Colon (tissue), 2 donors: ENCODE results near the gene YWHAE.
"Not testable (repeated sequence)": the region's sequence is repeated elsewhere in the genome, so short reads cannot be mapped to it uniquely, and the experiment has no call there.

Experiments
- FAIRE-seq: peaks from 2 replicates; lab custom pipeline; 2012; peaks lifted over from hg19 to GRCh38; lab: Jason Lieb, UNC
- donor health status: control.
- donor health status: control.

The YWHAE gene

DNA sequence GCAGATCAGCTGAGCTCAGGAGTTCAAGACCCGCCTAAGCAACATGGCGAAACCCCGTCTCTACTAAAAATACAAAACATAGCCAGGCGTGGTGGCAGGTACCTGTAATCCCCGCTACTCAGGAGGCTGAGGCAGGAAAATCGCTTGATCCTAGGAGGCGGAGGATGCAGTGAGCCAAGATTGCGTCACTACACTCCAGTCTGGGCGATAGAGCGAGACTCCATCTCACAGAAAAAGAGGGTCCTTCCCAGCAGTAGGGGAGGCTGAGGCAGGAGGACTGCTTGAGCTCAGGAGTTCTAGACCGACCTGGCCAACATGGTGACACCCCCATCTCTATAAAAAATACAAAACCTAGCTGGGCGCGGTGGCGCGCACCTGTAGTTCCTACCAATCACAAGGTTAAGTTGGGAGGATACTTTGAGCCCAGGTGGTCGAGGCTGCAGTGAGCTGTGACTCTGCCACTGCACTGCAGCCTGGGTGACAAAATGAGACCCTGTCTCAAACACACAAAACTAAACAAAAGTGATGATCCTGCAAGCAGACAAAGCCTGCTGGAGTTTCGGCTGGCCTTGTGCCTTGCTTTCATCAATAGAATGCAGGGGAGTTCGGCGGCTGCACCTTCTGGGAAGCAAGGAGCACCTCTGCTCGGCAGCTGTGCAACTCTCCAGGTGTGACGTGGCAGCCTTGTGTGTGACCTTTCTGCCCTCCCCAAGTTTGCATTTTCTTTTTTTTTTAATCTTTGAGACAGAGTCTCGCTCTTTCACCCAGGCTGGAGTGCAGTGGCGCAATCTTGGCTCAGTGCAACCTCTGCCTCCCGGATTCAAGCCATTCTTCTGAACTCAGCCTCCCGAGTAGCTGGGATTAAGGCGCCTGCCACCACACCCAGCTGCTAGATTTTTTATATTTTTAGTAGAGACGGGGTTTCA is 12.4 kb upstream of the YWHAE start:
- no peak for FAIRE-seq

DNA sequence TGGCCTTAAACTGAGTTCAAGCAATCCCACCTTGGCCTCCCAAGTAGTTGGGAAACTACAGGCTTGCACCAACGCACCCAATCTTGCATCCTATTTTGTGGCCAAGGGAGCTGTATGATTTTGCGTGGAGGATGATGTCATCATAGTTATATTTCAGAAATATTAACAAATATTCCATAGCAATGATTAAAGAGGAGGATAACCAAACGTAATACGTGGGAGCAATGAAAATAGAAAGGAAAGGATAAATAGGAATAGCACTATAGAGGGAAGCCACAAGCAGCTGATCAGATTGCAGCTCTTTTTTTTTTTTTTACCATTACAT is 2.2 kb upstream of the YWHAE start:
- FAIRE-seq = no peak

DNA sequence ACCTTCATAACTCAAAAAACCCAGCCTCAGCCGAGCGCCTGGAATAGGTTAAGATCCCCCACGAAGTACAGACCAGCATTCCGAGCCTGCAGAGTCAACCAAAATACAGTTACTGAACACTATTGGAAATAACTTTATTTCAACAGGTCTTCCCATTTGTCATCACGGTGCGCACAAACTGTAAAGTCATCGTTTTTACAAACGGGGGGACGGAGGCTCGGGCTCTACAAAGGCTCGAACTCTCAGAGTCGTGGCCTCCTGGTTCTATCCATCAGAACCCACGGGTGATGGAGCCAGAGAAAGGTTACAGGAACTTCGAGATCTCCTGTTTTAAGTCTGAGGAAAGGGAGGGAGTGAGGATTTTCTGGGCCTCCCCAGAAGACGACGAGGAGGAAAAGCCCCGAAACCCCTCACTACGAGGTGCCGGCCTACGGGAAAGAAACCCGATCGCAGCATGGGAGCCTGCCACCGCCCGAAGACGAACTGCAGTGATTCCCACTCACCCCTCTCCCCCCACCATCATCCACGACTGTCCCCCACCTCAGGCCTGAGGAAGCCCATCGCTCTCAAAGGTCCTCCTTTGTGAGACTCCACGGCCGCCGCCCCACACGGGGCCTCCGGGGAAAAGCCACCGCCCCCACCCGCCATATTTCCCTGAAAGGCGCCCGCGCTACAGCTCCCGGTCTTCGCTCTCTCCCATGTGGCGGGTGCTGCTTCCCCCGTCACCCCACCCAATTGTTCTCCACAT is 917 bp downstream of the YWHAE start:
- no peak for FAIRE-seq

DNA sequence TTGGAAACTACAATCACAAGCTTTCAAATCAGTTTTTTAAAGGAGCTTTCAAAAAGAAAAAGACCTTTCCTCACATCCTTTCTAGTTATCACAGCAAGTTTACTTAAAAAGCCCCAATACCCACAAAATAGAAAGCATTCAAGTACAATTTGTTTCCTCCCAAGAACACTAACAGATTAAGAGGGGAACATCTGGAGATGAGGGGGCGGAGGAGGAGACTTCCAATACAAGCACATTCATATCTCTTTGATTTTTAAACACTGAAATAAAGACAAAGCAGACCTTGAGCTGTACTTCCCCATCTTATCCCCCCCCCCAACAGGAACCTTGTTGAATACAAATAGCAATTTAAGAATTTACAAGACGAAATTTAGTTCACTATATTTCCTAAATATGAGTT is 2.0 kb downstream of the YWHAE start:
- FAIRE-seq = no peak

DNA sequence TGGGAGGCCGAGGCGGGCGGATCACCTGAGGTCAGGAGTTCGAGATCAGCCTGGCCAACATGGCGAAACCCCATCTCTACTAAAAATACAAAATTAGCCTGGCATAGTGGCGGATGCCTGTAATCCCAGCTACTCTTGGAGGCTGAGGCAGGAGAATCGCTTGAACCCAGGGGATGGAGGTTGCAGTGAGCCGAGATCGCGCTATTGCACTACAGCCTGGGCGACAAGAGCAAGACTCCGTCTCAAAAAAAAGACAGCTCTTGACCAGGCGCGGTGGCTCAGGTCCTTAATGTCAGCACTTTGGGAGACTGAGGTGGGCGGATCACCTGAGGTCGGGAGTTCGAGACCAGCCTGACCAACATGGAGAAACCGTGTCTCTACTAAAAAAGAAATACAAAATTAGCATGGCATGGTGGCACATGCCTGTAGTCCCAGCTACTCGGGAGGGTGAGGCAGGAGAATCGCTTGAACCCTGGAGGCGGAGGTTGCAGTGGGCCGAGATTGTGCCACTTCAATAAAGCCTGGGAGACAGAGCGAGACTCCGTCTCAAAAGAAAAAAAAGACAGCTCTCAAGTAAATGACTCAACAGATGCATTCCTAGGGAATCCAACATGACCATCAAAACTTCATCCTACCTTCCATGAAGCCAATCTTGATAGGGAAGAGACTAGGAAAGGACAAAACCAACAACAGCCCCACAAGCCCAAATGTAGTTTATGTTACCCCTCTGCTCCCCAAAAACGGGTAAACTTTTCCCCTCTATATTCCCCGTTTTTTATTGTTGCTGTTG is 4.0 kb downstream of the YWHAE start:
- FAIRE-seq = not testable (repeated sequence)

DNA sequence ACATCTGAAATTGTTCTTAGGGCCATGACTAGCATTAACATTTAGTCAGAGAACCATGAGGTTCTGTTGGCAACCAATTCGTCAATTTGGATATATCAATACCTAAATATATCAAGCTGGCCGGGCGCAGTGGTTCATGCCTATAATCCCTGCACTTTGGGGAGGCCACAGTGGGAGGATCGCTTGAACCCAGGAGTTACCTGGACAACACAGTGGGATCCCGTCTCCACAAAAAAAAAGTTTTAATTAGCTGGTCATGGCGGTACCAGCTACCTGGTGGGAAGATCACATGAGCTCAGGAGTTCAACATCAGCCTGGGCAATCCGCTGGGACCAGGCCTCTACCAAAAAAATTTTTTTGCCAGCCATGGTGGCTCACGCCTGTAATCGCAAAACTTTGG is 8.4 kb downstream of the YWHAE start:
- FAIRE-seq = no peak

DNA sequence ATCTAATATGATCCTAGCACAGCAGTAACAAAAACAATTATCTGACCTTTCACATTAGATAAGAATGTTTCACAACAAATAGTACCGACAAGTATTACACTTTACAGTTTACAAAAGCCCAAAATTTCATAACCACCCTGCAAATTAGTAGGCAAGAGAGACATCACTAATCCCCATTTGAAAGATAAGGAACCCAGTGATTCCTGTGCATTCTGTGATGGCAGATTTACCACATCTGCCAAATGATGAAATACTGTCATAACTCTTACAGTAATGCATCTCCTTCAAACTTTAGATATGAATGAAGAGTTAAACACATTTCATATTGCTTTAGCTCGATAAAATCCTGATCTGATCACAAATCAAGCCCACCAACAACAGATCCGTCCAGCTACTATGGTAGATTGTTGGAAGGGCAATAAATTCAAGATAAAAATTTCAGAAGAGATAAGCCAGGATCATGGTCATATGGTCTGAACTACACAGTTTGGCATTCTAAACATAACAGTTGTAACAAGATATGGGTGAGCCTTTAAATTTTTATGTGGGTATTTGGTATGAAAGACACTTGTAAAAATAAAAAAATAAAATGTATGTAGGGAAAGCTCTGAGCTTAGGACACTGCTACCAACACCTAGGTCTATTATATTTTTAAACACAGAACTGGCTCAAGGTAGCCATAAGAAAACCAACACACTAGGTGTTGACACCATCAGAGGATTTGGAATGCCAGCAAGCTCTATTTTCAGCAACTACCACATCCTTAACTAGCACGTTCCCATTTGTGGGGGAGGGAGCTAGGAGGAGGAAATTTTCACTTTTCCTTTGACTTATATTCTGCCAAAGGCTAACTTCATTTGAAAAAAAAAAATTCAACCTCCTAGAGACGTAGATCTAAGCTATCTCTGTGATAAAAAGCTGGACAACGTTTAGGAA is 9.3 kb downstream of the YWHAE start:
- no peak for FAIRE-seq

DNA sequence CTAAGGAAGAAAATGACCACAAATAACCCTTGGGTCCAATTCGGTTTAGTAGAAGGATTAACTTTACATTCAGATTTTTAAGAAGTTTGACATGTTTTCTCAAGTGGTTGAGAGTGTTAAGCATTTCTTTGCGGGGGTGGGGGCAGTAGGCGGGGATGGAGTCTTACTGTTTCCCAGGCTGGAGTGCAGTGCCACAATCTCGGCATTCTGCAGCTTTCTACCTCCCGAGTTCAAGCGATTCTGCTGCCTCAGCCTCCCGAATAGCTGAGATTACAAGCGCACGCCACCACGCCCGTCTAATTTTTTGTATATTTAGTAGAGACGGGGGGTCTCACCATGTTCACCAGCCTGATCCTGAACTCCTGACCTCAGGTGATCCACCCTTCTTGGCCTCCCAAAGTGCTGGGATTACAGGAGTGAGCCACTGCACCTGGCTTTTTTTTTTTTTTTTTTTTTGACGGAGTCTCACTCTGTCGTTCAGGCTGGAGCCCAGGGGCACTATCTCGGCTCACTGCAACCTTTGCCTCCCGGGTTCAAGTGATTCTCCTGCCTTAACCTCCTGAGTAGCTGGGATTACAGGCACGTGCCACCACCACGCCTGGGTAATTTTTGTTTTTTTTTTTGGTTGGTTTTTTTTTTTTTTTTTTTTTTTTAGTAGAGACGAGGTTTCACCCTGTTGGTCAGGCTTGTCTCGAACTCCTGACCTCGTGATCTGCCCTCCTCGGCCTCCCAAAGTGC is 12.4 kb downstream of the YWHAE start:
- FAIRE-seq = not testable (repeated sequence)

DNA sequence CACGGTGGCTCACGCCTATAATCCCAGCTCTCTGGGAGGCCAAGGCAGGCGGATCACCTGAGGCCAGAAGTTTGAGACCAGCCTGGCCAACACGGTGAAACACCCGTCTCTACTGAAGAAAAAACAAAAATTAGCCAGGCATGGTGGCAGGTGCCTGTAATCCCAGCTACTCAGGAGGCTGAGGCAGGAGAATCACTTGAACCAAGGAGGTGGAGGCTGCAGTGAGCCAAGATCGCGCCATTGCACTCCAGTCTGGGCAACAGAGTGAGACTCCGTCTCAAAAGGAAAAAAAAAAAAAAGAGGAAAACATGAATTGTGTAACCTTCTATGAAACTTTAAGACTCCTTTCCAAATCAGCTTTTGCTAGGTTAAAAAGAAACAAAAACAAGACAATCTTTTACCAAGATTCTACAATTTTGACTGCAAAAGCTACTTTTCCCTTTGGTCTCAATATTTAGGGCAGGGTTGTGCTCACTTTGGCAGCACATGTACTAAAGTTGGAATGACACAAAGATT is 13.3 kb downstream of the YWHAE start:
- not testable (repeated sequence) for FAIRE-seq

DNA sequence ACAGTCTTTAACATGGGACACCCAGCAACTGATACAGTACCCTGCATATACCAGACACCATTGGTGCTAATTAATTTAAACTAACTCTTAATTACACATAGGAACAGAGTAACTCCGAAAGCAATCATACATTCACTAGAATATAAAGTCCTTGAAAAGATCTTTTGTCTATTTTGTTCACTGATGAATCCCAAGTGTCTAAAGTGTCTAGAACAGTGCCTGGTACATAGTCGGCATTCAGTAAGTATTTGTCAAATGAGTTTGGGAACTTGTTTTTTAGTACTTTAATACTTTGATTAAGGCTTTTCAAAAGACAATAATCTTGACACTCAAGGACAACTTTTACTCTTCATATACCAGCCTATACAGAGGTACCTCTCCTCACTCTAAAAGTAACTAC is 13.8 kb downstream of the YWHAE start:
- no peak for FAIRE-seq

DNA sequence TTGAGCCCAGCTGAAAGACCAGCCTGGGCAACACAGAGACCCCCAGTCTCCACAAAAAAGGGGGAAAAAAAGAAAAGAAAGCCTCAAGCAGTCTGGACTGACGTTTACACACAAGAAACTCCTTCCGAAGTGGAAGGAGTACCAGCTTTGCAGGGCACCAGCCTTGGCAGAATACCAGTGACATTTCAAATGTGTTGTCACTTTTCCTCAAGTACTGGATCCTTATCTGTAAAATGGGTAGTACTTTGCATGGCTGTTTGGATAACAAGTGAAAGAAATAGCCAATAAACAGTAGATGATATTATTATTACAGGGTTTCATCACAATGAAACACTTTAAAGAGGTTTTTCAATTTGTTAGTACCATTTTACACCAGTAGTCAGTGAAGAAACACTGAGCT is 14.2 kb downstream of the YWHAE start:
- no peak for FAIRE-seq

DNA sequence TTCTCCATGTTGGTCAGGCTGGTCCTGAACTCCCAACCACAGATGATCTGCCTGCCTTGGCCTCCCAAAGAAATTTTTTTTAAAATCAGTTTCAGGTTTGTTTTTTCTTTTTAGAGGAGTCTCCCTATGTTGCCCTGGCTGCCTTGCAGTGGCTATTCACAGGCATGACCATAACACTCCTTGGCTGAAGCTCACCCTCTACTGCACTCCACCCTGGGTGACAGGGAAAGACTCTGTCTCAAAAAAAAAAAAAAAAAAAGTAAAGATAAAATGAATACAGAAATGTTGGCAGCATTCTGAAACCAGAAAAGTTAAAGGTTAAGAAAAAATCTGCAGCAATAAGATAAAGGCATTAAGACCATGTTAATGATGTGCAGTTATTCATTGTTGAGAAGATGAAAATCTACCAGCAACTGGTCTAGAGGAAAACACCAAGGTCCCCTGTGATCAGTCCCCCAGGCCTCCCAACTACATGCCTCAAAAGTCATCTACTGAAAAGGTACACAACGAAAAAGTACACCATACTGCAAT is 15.1 kb downstream of the YWHAE start:
- no peak for FAIRE-seq

DNA sequence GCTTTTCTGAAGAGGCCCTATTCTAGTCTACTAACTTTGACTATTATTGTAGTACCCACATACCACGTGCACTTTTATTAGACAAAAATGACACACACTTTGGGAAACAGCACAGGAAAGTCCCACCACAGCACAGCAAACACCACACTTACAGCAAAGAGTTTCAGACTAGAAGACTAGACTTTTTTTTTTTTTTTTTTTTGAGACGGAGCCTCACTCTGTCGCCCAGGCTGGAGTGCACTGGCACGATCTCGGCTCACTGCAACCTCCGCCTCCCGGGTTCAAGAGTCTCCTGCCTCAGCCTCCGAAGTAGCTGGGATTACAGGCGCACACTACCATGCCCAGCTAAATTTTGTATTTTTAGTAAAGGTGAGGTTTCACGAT is 20.1 kb downstream of the YWHAE start:
- FAIRE-seq = no peak

DNA sequence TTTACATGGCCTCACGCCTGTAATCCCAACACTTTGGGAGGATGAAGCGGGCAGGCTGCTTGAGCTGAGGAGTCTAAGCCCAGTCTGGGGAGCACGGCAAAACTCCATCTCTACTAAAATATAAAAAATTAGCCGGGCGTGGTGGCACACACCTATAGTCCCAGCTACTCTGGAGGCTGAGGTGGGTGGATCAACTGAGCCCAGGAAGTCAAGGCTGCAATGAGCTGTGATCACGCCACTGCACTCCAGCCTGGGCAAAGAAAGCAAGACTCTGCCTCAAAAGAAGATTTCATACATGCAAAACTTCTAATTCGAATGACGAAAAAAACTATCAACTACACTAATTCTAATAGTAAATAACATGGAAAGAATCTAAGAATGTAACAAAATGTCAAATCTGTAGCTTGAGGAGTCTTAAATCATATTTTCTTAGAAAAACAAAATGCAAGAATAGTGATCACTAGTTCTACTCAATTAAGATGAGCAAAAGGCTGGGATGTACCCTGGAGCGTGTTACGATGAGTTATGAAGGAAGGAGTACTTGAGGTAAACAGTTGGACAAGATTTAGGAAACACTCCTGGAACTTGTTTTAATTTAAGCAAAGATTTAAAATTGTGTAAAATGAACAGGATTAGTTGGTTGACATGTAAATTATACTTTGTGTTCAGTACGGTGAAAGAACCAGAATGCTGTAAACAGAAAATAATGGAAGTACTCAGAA is 20.7 kb downstream of the YWHAE start:
- FAIRE-seq = no peak

DNA sequence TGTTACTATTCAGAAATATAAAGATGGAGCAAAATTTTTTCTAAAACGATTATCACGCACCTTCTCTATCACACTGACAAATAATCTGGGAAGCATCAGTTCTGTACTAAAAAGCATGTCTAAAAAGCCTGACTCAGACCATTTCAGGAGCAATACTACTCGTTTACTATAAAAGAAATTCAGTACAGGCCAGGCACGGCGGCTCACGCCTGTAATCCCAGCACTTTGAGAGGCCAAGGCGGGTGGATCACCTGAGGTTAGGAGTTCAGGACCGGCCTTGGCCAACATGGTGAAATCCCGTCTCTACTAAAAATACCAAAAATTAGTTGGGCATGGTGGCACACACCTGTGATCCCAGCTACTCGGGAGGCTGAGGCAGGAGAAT is 21.6 kb downstream of the YWHAE start:
- FAIRE-seq = not testable (repeated sequence)

DNA sequence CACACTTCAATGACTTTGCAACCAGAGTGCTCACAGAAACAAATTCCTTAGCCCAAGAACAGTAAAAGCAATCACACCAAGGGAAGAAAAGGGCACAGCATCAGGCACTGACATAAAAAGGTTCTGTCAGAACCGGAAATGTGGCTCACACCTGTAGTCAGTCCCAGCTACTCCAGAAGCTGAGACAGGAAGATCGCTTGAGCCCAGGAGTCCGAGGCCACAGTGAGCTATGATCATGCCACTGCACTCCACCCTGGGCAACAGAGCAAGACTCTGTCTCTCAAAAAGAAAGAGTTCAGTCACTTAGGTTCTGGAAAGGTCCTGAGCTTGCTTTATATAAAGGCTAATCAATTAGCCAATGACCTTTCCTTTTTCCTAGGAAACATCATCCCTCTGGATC is 22.7 kb downstream of the YWHAE start:
- no peak for FAIRE-seq

DNA sequence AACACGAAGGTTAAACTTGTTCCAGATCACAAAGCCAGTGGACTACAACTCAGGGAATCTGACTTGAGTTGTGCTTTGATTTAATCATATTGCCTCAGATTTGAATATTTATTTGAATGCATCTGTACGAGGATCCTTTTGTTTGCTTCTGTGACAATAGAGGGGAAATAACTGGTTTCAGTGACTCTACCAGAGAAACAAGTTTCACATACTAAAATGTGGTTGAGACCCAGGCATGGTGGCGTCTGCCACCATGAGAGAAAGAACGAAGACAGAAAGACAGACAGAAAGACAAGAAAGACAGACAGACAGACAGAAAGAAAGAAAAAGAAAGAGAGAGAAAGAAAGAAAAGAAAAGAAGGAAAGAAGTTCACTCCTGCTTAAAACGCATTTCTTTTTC is 24.0 kb downstream of the YWHAE start:
- no peak for FAIRE-seq

DNA sequence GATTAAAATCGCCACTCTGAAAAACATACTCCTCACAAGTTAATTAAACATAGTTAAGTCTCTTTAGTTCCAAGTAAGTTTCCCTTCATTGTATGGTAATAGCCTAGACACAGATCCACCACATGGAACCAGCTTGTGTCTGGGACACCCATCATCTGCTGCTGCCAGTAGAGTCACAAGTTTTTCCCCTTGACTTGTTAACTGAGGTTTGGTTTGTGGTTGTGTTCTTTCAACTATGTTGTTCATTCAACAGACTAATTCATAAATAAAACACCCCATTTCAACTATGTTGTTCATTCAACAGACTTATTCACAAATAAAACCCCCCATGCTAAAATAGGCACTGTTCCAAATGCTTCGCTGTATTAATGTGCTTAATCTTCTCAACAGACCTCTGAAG is 24.4 kb downstream of the YWHAE start:
- no peak for FAIRE-seq

DNA sequence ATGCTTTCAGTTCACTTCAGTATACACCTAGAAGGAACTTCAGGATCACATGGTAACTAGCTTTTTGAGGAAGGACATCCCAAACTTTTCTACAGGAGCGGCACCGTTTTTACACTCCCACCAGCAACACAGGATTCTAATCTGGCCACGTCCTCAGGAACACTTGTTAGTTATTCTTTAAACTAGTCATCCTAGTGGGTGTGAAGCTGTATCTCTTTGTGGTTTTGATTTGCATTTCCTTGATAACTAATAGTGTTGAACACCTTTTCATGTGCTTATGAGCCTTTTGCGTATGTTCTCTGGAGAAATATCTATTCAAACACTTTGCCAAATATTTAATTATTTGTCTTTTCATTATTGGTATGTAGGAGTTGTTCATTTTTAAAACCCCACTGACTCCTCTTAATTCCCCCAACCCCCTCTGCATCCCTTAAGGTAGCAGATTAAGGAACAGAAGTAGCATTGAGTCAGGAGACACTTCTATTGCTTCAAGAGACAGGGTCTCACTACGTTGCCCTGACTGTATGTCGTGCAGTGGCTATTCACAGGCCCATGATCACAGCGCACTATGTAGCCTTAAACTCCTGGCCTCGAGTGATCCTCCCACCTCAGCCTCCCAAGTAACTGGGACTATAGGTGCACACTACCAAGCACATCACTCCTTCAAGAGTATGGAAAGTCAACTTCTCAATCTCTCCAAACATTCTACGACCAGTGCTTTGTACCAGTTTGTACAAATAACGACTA is 25.4 kb downstream of the YWHAE start:
- FAIRE-seq = no peak
